Measurements from ENCODE around the gene ATPAF2. TPM values are rescaled to one million over a fixed set of nuclear protein-coding genes. Genes with fewer than 3 reads are reported as not detected.

The ATPAF2 gene
- total RNA-seq, 1 experiment from 2014 or later, result 40.5 TPM

DNA sequence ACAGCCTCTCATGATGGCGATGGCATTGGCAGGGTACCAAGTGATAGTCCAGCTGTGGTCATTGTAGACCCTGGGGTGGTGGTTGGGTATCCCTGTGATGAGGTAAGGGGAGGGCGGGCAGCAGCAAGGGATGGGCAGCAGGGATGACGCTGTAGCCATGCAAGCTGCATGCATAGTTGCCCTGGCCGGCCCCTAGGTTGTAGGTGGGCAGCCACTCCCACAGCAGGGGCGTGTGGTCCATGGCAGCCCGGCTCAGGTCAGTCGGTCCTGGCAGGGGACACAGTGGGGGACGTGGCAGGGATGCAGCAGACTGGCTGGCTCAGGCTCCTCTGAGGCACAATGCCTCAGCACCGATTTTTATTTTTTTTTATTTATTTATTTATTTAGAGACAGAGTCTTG, 57.6 kb downstream of the ATPAF2 start:
- Histone ChIP-seq H3K4me1 (ENCODE audit: insufficient read depth, low read length) (peaks cover 9% of the 10 kb centered on the region), H3K9me2 (replicated peaks; ENCODE audit: low read length) (no peaks in the 10 kb centered on the region), H3K27ac (ENCODE audit: low read length) (no peak overlapping the region), H3K27me3 (ENCODE audit: low read length) (no peaks in the 10 kb centered on the region), H3F3A (ENCODE audit: low read length, unreplicated experiment) (no peaks in the 10 kb centered on the region), H3K9ac (ENCODE audit: low read length) (no peak overlapping the region), H3K9me3 (ENCODE audit: low read length) (no peaks in the 10 kb centered on the region), H3K4me3 (ENCODE audit: low read length) (no peak overlapping the region), H4K20me1 (ENCODE audit: low read length) (no peaks in the 10 kb centered on the region), H2AFZ (ENCODE audit: low read length) (no peak overlapping the region), H3K4me2 (ENCODE audit: low read length) (no peak overlapping the region), H3K79me2 (ENCODE audit: low read length) (no peaks in the 10 kb centered on the region), H3K36me3 (ENCODE audit: low read depth, low read length) (no peaks in the 10 kb centered on the region)
- intact Hi-C loops (cut with micrococcal nuclease), result no loop called here
- ATAC-seq (no peak), DNase-seq (no peak)
- ChIA-PET CTCF (interaction anchor here (0.7 kb wide), 1 partner anchor 62 kb away, joined by 6 read pairs; no protein-coding TSS in a partner anchor), POLR2A (ENCODE audit: unreplicated experiment) (no interaction called here)
- BruUV-seq (replicated peaks), result no TSS peak
- no peak for TF ChIP-seq EZH2 (IDR thresholded peaks at IDR 0.05; ENCODE audit: low read length, unreplicated experiment)
- TF ChIP-seq EZH2phosphoT487 (IDR thresholded peaks at IDR 0.05; ENCODE audit: borderline replicate concordance, low read length), result no peak
- no peak for TF ChIP-seq CTCF (conservative IDR thresholded peaks at IDR 0.05; ENCODE audit: low read depth, low read length)

GRCh38 chr17:17979778-17980177, 59.2 kb downstream of the ATPAF2 start:
- no peaks in the 10 kb centered on the region for H3F3A ChIP-seq (ENCODE audit: low read length, unreplicated experiment)
- BruUV-seq (replicated peaks), result no TSS peak
- H3K27ac ChIP-seq (ENCODE audit: low read length), result no peak overlapping the region
- DNase-seq, result no peak
- no peaks in the 10 kb centered on the region for H3K9me2 ChIP-seq (replicated peaks; ENCODE audit: low read length)
- peaks cover 9% of the 10 kb centered on the region for H3K4me1 ChIP-seq (ENCODE audit: insufficient read depth, low read length)
- no peak overlapping the region for H3K9ac ChIP-seq (ENCODE audit: low read length)
- no peak overlapping the region for H3K4me3 ChIP-seq (ENCODE audit: low read length)
- H3K79me2 ChIP-seq (ENCODE audit: low read length), result no peaks in the 10 kb centered on the region
- no peaks in the 10 kb centered on the region for H3K27me3 ChIP-seq (ENCODE audit: low read length)
- no peaks in the 10 kb centered on the region for H3K9me3 ChIP-seq (ENCODE audit: low read length)
- no peak overlapping the region for H3K4me2 ChIP-seq (ENCODE audit: low read length)
- TF ChIP-seq EZH2phosphoT487 (IDR thresholded peaks at IDR 0.05; ENCODE audit: borderline replicate concordance, low read length) (no peak), EZH2 (IDR thresholded peaks at IDR 0.05; ENCODE audit: low read length, unreplicated experiment) (no peak), CTCF (conservative IDR thresholded peaks at IDR 0.05; ENCODE audit: low read depth, low read length) (no peak)
- H4K20me1 ChIP-seq (ENCODE audit: low read length), result no peaks in the 10 kb centered on the region
- no peaks in the 10 kb centered on the region for H3K36me3 ChIP-seq (ENCODE audit: low read depth, low read length)
- ChIA-PET CTCF (interaction anchor here (0.6 kb wide), 1 partner anchor 66 kb away, joined by 5 read pairs; no protein-coding TSS in a partner anchor), POLR2A (ENCODE audit: unreplicated experiment) (interaction anchor here (0.5 kb wide), 1 partner anchor 11 kb away, joined by 6 read pairs; no protein-coding TSS in a partner anchor)
- no peak overlapping the region for H2AFZ ChIP-seq (ENCODE audit: low read length)
- no peak for ATAC-seq
- intact Hi-C loops (cut with micrococcal nuclease), result no loop called here

DNA sequence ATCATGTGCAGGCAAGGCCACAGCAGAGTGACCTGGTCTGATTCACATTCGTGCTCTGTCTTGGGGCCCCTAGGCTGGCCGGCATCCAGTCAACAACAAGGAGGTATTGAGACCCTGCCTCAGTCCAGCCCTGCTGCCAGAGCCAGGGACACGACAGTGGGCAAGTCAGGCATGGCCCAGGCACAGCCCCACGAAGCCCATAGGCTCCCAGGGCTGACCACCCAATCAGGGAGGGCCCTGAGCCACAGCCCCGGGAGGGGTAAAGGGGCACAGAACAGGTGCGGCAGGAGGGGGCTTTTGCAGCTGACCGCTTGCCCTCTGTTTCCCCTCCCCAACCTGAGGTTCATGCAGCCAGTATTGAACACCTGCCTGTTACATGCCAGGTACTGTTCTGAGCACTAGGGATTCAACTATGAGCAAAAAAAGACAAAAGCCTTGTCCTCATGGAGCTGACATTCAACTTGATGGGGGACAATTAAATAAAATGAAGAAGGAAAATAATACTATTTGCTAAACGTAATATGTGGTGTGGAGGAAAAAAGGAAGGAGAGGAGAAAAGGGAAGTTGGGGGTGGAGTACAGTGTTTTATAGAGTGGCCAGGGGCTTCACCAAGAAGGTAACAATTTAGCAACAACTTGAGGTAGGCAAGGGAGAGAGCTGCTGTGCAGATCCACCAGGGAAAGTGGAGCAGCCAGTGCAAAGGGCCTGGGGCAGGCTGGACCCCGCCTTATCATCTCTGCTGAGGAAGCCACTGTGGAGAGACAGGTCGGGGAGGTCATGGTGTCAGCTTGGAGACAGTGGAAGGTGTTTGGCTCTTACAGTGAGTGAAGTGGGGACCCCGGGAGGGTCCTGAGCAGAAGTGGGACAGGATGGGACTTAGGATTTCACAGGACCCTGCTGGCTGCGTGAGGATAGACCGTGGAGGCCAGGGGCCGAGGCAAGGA, 60.2 kb downstream of the ATPAF2 start:
- no peaks in the 10 kb centered on the region for H3K9me3 ChIP-seq (ENCODE audit: low read length)
- DNase-seq (no peak), ATAC-seq (no peak)
- CTCF ChIA-PET, result no interaction called here
- no peak overlapping the region for H3K4me2 ChIP-seq (ENCODE audit: low read length)
- no peaks in the 10 kb centered on the region for H3K36me3 ChIP-seq (ENCODE audit: low read depth, low read length)
- H3K4me3 ChIP-seq (ENCODE audit: low read length), result no peak overlapping the region
- no TSS peak for BruUV-seq (replicated peaks)
- intact Hi-C loops (cut with micrococcal nuclease), result no loop called here
- H2AFZ ChIP-seq (ENCODE audit: low read length), result no peak overlapping the region
- H3K27ac ChIP-seq (ENCODE audit: low read length), result no peak overlapping the region
- no peaks in the 10 kb centered on the region for H3K27me3 ChIP-seq (ENCODE audit: low read length)
- TF ChIP-seq EZH2 (IDR thresholded peaks at IDR 0.05; ENCODE audit: low read length, unreplicated experiment) (no peak), CTCF (conservative IDR thresholded peaks at IDR 0.05; ENCODE audit: low read depth, low read length) (no peak), EZH2phosphoT487 (IDR thresholded peaks at IDR 0.05; ENCODE audit: borderline replicate concordance, low read length) (no peak)
- peaks cover 9% of the 10 kb centered on the region for H3K4me1 ChIP-seq (ENCODE audit: insufficient read depth, low read length)
- no peaks in the 10 kb centered on the region for H3K79me2 ChIP-seq (ENCODE audit: low read length)
- H3F3A ChIP-seq (ENCODE audit: low read length, unreplicated experiment), result no peaks in the 10 kb centered on the region
- POLR2A ChIA-PET (ENCODE audit: unreplicated experiment), result no interaction called here
- H4K20me1 ChIP-seq (ENCODE audit: low read length), result no peaks in the 10 kb centered on the region
- no peaks in the 10 kb centered on the region for H3K9me2 ChIP-seq (replicated peaks; ENCODE audit: low read length)
- no peak overlapping the region for H3K9ac ChIP-seq (ENCODE audit: low read length)
